SK-N-SH (cell line): ENCODE data around the gene MAPKAP1. TPM values are rescaled to one million over a fixed set of nuclear protein-coding genes. Genes with fewer than 3 reads are reported as not detected.

Source experiments
- CTCF ChIA-PET: fragments of 300-600, 350-600 bp; formaldehyde crosslinking; extraction: SDS; loops from one replicate; lab custom pipeline; 2021; lab: Yijun Ruan, JAX
- POLR2A ChIA-PET: fragments of 350-600 bp; sonication (Branson Sonifier 250); formaldehyde crosslinking; extraction: SDS; loops from one replicate; lab custom pipeline; 2020; ENCODE audit warnings: antibody characterized with exemption, inconsistent platforms; lab: Yijun Ruan, JAX
- DNase-seq: peaks from one replicate; pipeline ENCODE4 v3.0.0; 2012
- H2AFZ ChIP-seq: fragments of 200-600 bp; sonication (generic); 2 replicates; pipeline ENCODE4 v1.8.1; 2016; ENCODE audit warnings: antibody characterized with exemption, mild to moderate bottlenecking, low read depth
- H3F3A ChIP-seq: fragments of 200-600 bp; sonication (generic); replicated peaks from 2 replicates; pipeline ENCODE3; 2016; ENCODE audit warnings: antibody characterized with exemption, mild to moderate bottlenecking; ENCODE audit not compliant: insufficient read depth
- H3K27ac ChIP-seq, 2 experiments: fragments of 200-500 bp in 1 of 2; fragments of 200-600 bp in 1 of 2; sonication (Bioruptor generic) in 1 of 2; sonication (generic), shearing (Covaris generic) in 1 of 2; 2 replicates each; pipeline versions ENCODE4 v1.5.1 to v1.6.1; 2014 to 2016; ENCODE audit warnings: low read depth in 2 of 2, inconsistent platforms in 1 of 2, low read length in 1 of 2, mild to moderate bottlenecking in 1 of 2, mixed read lengths in 1 of 2
- H3K27me3 ChIP-seq: fragments of 200-600 bp; sonication (generic), shearing (Covaris generic); 2 replicates; pipeline ENCODE4 v1.6.1; 2016; ENCODE audit warnings: mixed run types; ENCODE audit not compliant: insufficient read depth
- H3K36me3 ChIP-seq, 2 experiments: fragments of 200-500 bp in 1 of 2; fragments of 200-600 bp in 1 of 2; sonication (Bioruptor generic) in 1 of 2; sonication (generic) in 1 of 2; replicated peaks in 1 of 2; 2 replicates each; pipeline versions ENCODE3 to v1.5.1; 2014 to 2016; ENCODE audit warnings: low read length in 1 of 2, mild to moderate bottlenecking in 1 of 2; ENCODE audit not compliant: insufficient read depth in 2 of 2, control insufficient read depth in 1 of 2
- H3K4me1 ChIP-seq, 2 experiments: fragments of 200-500 bp in 1 of 2; fragments of 200-600 bp in 1 of 2; sonication (Bioruptor generic) in 1 of 2; sonication (generic), shearing (Covaris generic) in 1 of 2; 2 replicates each; pipeline versions ENCODE4 v1.5.1 to v1.6.1; 2014 to 2016; ENCODE audit warnings: low read depth in 1 of 2, low read length in 1 of 2, mixed run types in 1 of 2; ENCODE audit not compliant: insufficient read depth in 2 of 2, control insufficient read depth in 1 of 2
- H3K4me2 ChIP-seq: fragments of 200-600 bp; sonication (generic), shearing (Covaris generic); 2 replicates; pipeline ENCODE4 v1.6.1; 2017; ENCODE audit warnings: mixed run types
- H3K4me3 ChIP-seq, 2 experiments: fragments of 200-500 bp in 1 of 2; fragments of 200-600 bp in 1 of 2; sonication (Bioruptor generic) in 1 of 2; sonication (generic), shearing (Covaris generic) in 1 of 2; 2 replicates each; pipeline versions ENCODE4 v1.5.1 to v1.8.1; 2014 to 2016; ENCODE audit warnings: low read depth in 2 of 2, inconsistent platforms in 1 of 2, low read length in 1 of 2, mild to moderate bottlenecking in 1 of 2, mixed read lengths in 1 of 2, moderate library complexity in 1 of 2
- H3K79me2 ChIP-seq: fragments of 200-600 bp; sonication (generic); 2 replicates; pipeline ENCODE4 v1.8.1; 2017; ENCODE audit warnings: mild to moderate bottlenecking; ENCODE audit not compliant: insufficient read depth
- H3K9ac ChIP-seq: fragments of 200-600 bp; sonication (generic); 2 replicates; pipeline ENCODE4 v1.6.1; 2017; ENCODE audit warnings: mixed run types
- H3K9me2 ChIP-seq: fragments of 200-600 bp; sonication (generic); 2 replicates; pipeline ENCODE4 v1.6.1; 2017; ENCODE audit warnings: mixed run types
- H3K9me3 ChIP-seq: fragments of 200-600 bp; sonication (generic); 2 replicates; pipeline ENCODE4 v1.6.1; 2017; ENCODE audit warnings: mixed run types, mild to moderate bottlenecking, moderate library complexity
- H4K20me1 ChIP-seq: fragments of 200-600 bp; sonication (generic); 2 replicates; pipeline ENCODE4 v1.6.1; 2017; ENCODE audit warnings: mild to moderate bottlenecking, mixed run types; ENCODE audit not compliant: insufficient read depth
- CHD2 ChIP-seq: fragments of 150-350 bp; IDR thresholded peaks from 2 replicates; pipeline ENCODE4 v1.6.1; 2018; ENCODE audit warnings: low read length; ENCODE audit not compliant: partially characterized antibody
- EP300 ChIP-seq, 2 experiments: IDR thresholded peaks; 2 replicates each; pipeline versions ENCODE4 v1.4.0 to v1.6.1; 2012; ENCODE audit warnings: borderline replicate concordance in 1 of 2, low read depth in 1 of 2, low read length in 1 of 2
- GABPA ChIP-seq: IDR thresholded peaks from 2 replicates; pipeline ENCODE4 v1.4.0; 2012; ENCODE audit warnings: low read depth, mild to moderate bottlenecking
- GATA2 ChIP-seq: sonication (generic); formaldehyde crosslinking; IDR thresholded peaks from 2 replicates; pipeline ENCODE4 v1.5.0; 2020; ENCODE audit warnings: mild to moderate bottlenecking, missing genetic modification reagents
- MAX ChIP-seq: IDR thresholded peaks from 2 replicates; pipeline ENCODE4 v1.4.0; 2012; ENCODE audit warnings: low read depth
- MEF2A ChIP-seq: IDR thresholded peaks from 2 replicates; pipeline ENCODE4 v1.4.0; 2012; ENCODE audit warnings: low read depth, borderline replicate concordance
- MXI1 ChIP-seq: IDR thresholded peaks from 2 replicates; pipeline ENCODE4 v1.6.1; 2012; ENCODE audit warnings: mild to moderate bottlenecking, low read depth, low read length, improper control_type of control experiment
- NRF1 ChIP-seq: IDR thresholded peaks from 2 replicates; pipeline ENCODE4 v1.6.1; 2012; ENCODE audit warnings: low read depth, mild to moderate bottlenecking, low read length
- POLR2AphosphoS5 ChIP-seq: IDR thresholded peaks from 2 replicates; pipeline ENCODE4 v1.6.1; 2012; ENCODE audit warnings: low read depth, low read length
- REST ChIP-seq: IDR thresholded peaks from 2 replicates; pipeline ENCODE4 v1.6.1; 2012; ENCODE audit warnings: mild to moderate bottlenecking, low read depth, low read length, moderate library complexity
- RXRA ChIP-seq: IDR thresholded peaks from 2 replicates; pipeline ENCODE4 v1.4.0; 2012; ENCODE audit warnings: low read depth, mild to moderate bottlenecking, borderline replicate concordance
- SMC3 ChIP-seq: IDR thresholded peaks from 2 replicates; pipeline ENCODE4 v1.6.1; 2012; ENCODE audit warnings: low read depth, low read length, improper control_type of control experiment
- TAF1 ChIP-seq: IDR thresholded peaks from 2 replicates; pipeline ENCODE4 v1.6.1; 2012; ENCODE audit warnings: low read depth, mild to moderate bottlenecking, low read length, moderate library complexity, borderline replicate concordance
- USF2 ChIP-seq: fragments of 150-350 bp; IDR thresholded peaks from 2 replicates; pipeline ENCODE4 v1.6.1; 2017; ENCODE audit warnings: antibody characterized with exemption, low read length, low read depth, borderline replicate concordance
- WGBS: methylation state at CpG from one replicate; pipeline ENCODE4 v1.1.6; 2017; ENCODE audit warnings: low lambda C conversion rate; 5-methylcytosine and 5-hydroxymethylcytosine counted together
- polyA plus RNA-seq, 3 experiments: library from polyadenylated mRNA; depleted of rRNA; stranded (reverse); fragments of >200 nt; gene quantifications; 2 replicates each; pipeline ENCODE4 v1.2.3, GENCODE V29; 2012
- TF ChIP-seq, protein P1 (sequence below): IDR thresholded peaks from 2 replicates; pipeline ENCODE4; 2012
- TF ChIP-seq, protein P2 (sequence below): fragments of 150-350 bp; IDR thresholded peaks from 2 replicates; pipeline ENCODE4 v1.6.1; 2016; ENCODE audit warnings: mild to moderate bottlenecking, low read depth, low read length

Gene MAPKAP1
- polyA plus RNA-seq, 1 of the 3 experiments (the other 2 are of a cell fraction): 117 TPM

DNA sequence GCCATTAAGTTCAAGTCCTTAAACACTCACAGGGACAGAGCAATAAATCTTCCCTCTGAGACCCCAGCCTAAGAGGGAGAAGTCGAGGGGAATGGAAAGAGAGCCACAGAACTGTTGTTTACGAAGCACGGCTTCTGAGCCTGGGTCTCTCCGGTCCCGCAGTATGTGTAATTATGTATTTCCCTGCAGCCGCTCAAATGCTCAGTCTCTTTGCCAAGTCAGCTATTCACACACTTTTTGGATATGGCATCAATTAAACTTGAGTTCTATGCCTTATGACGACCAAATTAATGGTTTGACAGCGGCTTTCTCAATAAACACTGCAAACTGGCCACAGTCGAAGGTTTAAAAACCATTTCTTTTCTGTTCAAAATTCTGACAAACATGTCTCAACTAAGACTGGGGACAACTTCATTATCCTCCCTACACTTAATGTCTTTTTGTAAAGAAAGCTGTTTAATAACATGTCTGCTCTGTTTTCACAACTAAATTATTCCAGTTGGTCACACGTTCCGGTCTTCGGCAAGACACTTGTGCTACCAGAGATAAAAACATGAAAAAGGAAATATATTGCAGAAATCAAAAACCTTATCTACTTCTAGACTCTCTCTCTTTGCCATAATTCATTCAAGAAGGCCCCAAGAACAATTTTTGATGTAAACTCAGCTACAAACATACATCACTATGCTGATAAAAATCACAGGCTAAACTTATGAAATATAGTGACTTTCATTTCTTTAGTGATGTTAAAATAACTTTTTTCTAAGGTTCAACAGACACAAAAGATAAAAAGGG, 242.2 kb downstream of the MAPKAP1 start:
- H3K4me1 ChIP-seq: peaks cover 0 to 11% of the 10 kb centered on the region in 2 experiments; a peak in 2 of 4 replicates
- DNase-seq: no peak
- TF ChIP-seq NRF1 (no peak), POLR2AphosphoS5 (no peak), GABPA (no peak), MEF2A (no peak), RXRA (no peak)
- TF ChIP-seq, all 33 proteins: peak for 0
- Histone ChIP-seq H3K4me2 (no peak overlapping the region), H3K9ac (no peak overlapping the region), H4K20me1 (no peaks in the 10 kb centered on the region), H3K9me3 (no peaks in the 10 kb centered on the region), H3K36me3 (peaks cover 16 to 21% of the 10 kb centered on the region in 2 experiments), H3K79me2 (no peaks in the 10 kb centered on the region), H3K27me3 (no peaks in the 10 kb centered on the region), H3K4me3 (no peak overlapping the region), H3F3A (no peaks in the 10 kb centered on the region), H3K9me2 (no peaks in the 10 kb centered on the region), H2AFZ (no peak overlapping the region), H3K27ac (no peak overlapping the region)
- WGBS: 96% methylated on average over 12 of the region's 12 CpGs
- ChIA-PET CTCF (no interaction called here), POLR2A (no interaction called here)

- Histone ChIP-seq H4K20me1 (no peaks in the 10 kb centered on the region), H2AFZ (no peak overlapping the region), H3K9ac (no peak overlapping the region), H3K9me2 (no peaks in the 10 kb centered on the region), H3K4me3 (no peak overlapping the region), H3K4me1 (peaks cover 0 to 7% of the 10 kb centered on the region in 2 experiments; a peak in 2 of 4 replicates), H3K27ac (no peak overlapping the region), H3K9me3 (no peaks in the 10 kb centered on the region), H3K79me2 (no peaks in the 10 kb centered on the region), H3F3A (no peaks in the 10 kb centered on the region), H3K4me2 (no peak overlapping the region), H3K36me3 (peaks cover 16 to 20% of the 10 kb centered on the region in 2 experiments), H3K27me3 (no peaks in the 10 kb centered on the region)
- no peak for TF ChIP-seq SMC3
- TF ChIP-seq POLR2AphosphoS5: no peak
- TF ChIP-seq TAF1: no peak
- TF ChIP-seq, protein P1, sequence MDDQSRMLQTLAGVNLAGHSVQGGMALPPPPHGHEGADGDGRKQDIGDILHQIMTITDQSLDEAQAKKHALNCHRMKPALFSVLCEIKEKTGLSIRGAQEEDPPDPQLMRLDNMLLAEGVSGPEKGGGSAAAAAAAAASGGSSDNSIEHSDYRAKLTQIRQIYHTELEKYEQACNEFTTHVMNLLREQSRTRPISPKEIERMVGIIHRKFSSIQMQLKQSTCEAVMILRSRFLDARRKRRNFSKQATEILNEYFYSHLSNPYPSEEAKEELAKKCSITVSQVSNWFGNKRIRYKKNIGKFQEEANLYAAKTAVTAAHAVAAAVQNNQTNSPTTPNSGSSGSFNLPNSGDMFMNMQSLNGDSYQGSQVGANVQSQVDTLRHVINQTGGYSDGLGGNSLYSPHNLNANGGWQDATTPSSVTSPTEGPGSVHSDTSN: no peak
- TF ChIP-seq, protein P2, sequence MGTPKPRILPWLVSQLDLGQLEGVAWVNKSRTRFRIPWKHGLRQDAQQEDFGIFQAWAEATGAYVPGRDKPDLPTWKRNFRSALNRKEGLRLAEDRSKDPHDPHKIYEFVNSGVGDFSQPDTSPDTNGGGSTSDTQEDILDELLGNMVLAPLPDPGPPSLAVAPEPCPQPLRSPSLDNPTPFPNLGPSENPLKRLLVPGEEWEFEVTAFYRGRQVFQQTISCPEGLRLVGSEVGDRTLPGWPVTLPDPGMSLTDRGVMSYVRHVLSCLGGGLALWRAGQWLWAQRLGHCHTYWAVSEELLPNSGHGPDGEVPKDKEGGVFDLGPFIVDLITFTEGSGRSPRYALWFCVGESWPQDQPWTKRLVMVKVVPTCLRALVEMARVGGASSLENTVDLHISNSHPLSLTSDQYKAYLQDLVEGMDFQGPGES: no peak
- TF ChIP-seq CHD2: no peak
- TF ChIP-seq MAX: no peak
- TF ChIP-seq GATA2: no peak
- TF ChIP-seq MXI1: no peak
- TF ChIP-seq EP300 (IDR thresholded peaks at IDR 0.05; ENCODE audit: borderline replicate concordance in 1 of 2, low read depth in 1 of 2, low read length in 1 of 2): no peak
- no peak for TF ChIP-seq USF2
- no peak for TF ChIP-seq REST
- POLR2A ChIA-PET: no interaction called here
- CTCF ChIA-PET: no interaction called here
- no peak for DNase-seq
- 100% methylated on average over 2 of the region's 2 CpGs for WGBS
Observed at GRCh38 chr9:125463926-125464325, 243.1 kb downstream of the MAPKAP1 start.
